Measurements from ENCODE around the gene ADGRL1.

ADGRL1 gene

GRCh38 chr19:14107581-14108461 lies 98.1 kb downstream of the ADGRL1 start:
- no peak for DNase-seq

GRCh38 chr19:14106840-14107239 lies 99.1 kb downstream of the ADGRL1 start:
- no peak for DNase-seq

- no peak for DNase-seq
These were observed 100.3 kb downstream of the ADGRL1 start for GRCh38 chr19:14105680-14106079.

GRCh38 chr19:14103310-14103709 lies 102.7 kb downstream of the ADGRL1 start:
- no peak for DNase-seq

GRCh38 chr19:14102756-14103155 lies 103.2 kb downstream of the ADGRL1 start:
- DNase-seq: no peak

- no peak for DNase-seq
These were observed 103.8 kb downstream of the ADGRL1 start for GRCh38 chr19:14102102-14102696.

GRCh38 chr19:14101003-14101545 lies 104.9 kb downstream of the ADGRL1 start:
- DNase-seq: no peak
